NCI-H69 (cell line): ENCODE results near the gene ARX.
A peak's percentile ranks its signal among the peaks of the same experiment; 100 is the strongest.

Source experiments
- DNase-seq: peaks from one replicate; lab custom pipeline; 2025; lab: John Stamatoyannopoulos, UW

The ARX gene

GRCh38 chrX:25001808-25002660 is 13.7 kb downstream of the ARX start:
- no peak for DNase-seq

GRCh38 chrX:24999511-24999910 is 16.3 kb downstream of the ARX start:
- no peak for DNase-seq

- DNase-seq, result no peak
These were observed 19.6 kb downstream of the ARX start for GRCh38 chrX:24996096-24996709.

GRCh38 chrX:24993879-24994278 is 21.9 kb downstream of the ARX start:
- no peak for DNase-seq

- peak; percentile 88 for DNase-seq
These were observed 25.2 kb downstream of the ARX start for GRCh38 chrX:24990535-24990934.

- DNase-seq, result peak; percentile 87
These were observed 27.5 kb downstream of the ARX start for GRCh38 chrX:24988314-24988713.

GRCh38 chrX:24987731-24988130 is 28.0 kb downstream of the ARX start:
- no peak for DNase-seq

GRCh38 chrX:24985120-24985519 is 30.6 kb downstream of the ARX start:
- no peak for DNase-seq

GRCh38 chrX:24983931-24984330 is 31.8 kb downstream of the ARX start:
- no peak for DNase-seq

GRCh38 chrX:24982306-24982965 is 33.3 kb downstream of the ARX start:
- peak; percentile 29 for DNase-seq

GRCh38 chrX:24981030-24981429 is 34.7 kb downstream of the ARX start:
- DNase-seq, result no peak

- peak; percentile 26 for DNase-seq
These were observed 36.7 kb downstream of the ARX start for GRCh38 chrX:24979081-24979480.

- DNase-seq, result no peak
These were observed 46.0 kb downstream of the ARX start for GRCh38 chrX:24969812-24970211.

- DNase-seq, result no peak
These were observed 50.4 kb downstream of the ARX start for GRCh38 chrX:24965372-24965771.

GRCh38 chrX:24963823-24964222 is 51.9 kb downstream of the ARX start:
- peak; percentile 7 for DNase-seq

GRCh38 chrX:24961809-24962208 is 54.0 kb downstream of the ARX start:
- no peak for DNase-seq

- peak; percentile 36 for DNase-seq
These were observed 58.9 kb downstream of the ARX start for GRCh38 chrX:24956828-24957227.

- DNase-seq, result no peak
These were observed 60.3 kb downstream of the ARX start for GRCh38 chrX:24955372-24955930.

- DNase-seq, result no peak
These were observed 61.0 kb downstream of the ARX start for GRCh38 chrX:24954732-24955131.
